Astrocyte (in vitro differentiated cells and primary cell): Measurements from ENCODE around the gene YPEL1. TPM values are rescaled to one million over a fixed set of nuclear protein-coding genes. Genes with fewer than 3 reads are reported as not detected.

Source experiments
- DNase-seq: peaks from one replicate; pipeline ENCODE4 v3.0.0-alpha.2; 2010; ENCODE audit warnings: low read depth
- FAIRE-seq: peaks from 2 replicates; lab custom pipeline; 2011; peaks lifted over from hg19 to GRCh38; lab: Jason Lieb, UNC
- H2AFZ ChIP-seq: 2 replicates; pipeline ENCODE4 v1.6.0; 2012; ENCODE audit warnings: low read depth, low read length, inconsistent platforms
- H3K27ac ChIP-seq: 2 replicates; pipeline ENCODE4 v1.5.1; 2011; ENCODE audit warnings: low read depth, low read length, inconsistent platforms
- H3K27me3 ChIP-seq: 2 replicates; pipeline ENCODE4 v1.6.0; 2011; ENCODE audit warnings: low read length, inconsistent platforms; ENCODE audit not compliant: insufficient read depth
- H3K36me3 ChIP-seq: 2 replicates; pipeline ENCODE4 v1.5.1; 2011; ENCODE audit warnings: low read length, inconsistent platforms; ENCODE audit not compliant: insufficient read depth
- H3K4me1 ChIP-seq: 2 replicates; pipeline ENCODE4 v1.5.1; 2011; ENCODE audit warnings: low read length, inconsistent platforms; ENCODE audit not compliant: insufficient read depth
- H3K4me2 ChIP-seq: 2 replicates; pipeline ENCODE4 v1.6.0; 2012; ENCODE audit warnings: low read length, inconsistent platforms
- H3K4me3 ChIP-seq: 2 replicates; pipeline ENCODE4 v1.5.1; 2011; ENCODE audit warnings: low read depth, mild to moderate bottlenecking, low read length, inconsistent platforms; ENCODE audit not compliant: insufficient read depth
- H3K79me2 ChIP-seq: 2 replicates; pipeline ENCODE4 v1.6.0; 2012; ENCODE audit warnings: mild to moderate bottlenecking, low read length, inconsistent platforms; ENCODE audit not compliant: insufficient read depth
- H3K9ac ChIP-seq: 2 replicates; pipeline ENCODE4 v1.6.0; 2012; ENCODE audit warnings: mild to moderate bottlenecking, low read length, inconsistent platforms
- H3K9me3 ChIP-seq: 2 replicates; pipeline ENCODE4 v1.5.1; 2012; ENCODE audit warnings: low read depth, mild to moderate bottlenecking, low read length, inconsistent platforms; ENCODE audit not compliant: insufficient read depth
- H4K20me1 ChIP-seq: 2 replicates; pipeline ENCODE4 v1.6.0; 2012; ENCODE audit warnings: low read length, inconsistent platforms; ENCODE audit not compliant: insufficient read depth
- H3K27ac Mint-ChIP-seq: one replicate; pipeline ENCODE4 v1.8.0; 2021; ENCODE audit warnings: mild to moderate bottlenecking, mixed read lengths; ENCODE audit not compliant: unreplicated experiment
- H3K27me3 Mint-ChIP-seq: one replicate; pipeline ENCODE4 v1.8.0; 2021; ENCODE audit warnings: low read depth, mixed read lengths; ENCODE audit not compliant: unreplicated experiment
- H3K36me3 Mint-ChIP-seq: one replicate; pipeline ENCODE4 v1.8.0; 2021; ENCODE audit warnings: low read depth, mixed read lengths; ENCODE audit not compliant: unreplicated experiment
- H3K4me1 Mint-ChIP-seq: one replicate; pipeline ENCODE4 v1.8.0; 2021; ENCODE audit warnings: low read depth, mixed read lengths; ENCODE audit not compliant: unreplicated experiment
- H3K4me3 Mint-ChIP-seq: one replicate; pipeline ENCODE4 v1.8.0; 2021; ENCODE audit warnings: mild to moderate bottlenecking, moderate library complexity, mixed read lengths; ENCODE audit not compliant: unreplicated experiment
- H3K9me3 Mint-ChIP-seq: one replicate; pipeline ENCODE4 v1.8.0; 2021; ENCODE audit warnings: mild to moderate bottlenecking, mixed read lengths; ENCODE audit not compliant: unreplicated experiment
- EZH2 ChIP-seq: IDR thresholded peaks from 2 replicates; pipeline ENCODE4 v1.6.1; 2012; ENCODE audit warnings: mild to moderate bottlenecking, low read length, inconsistent platforms; ENCODE audit not compliant: insufficient read depth
- total RNA-seq: library from RNA; stranded (reverse); gene quantifications from 2 replicates; pipeline ENCODE4 v1.2.1, GENCODE V29; 2021
- TF ChIP-seq, protein P1 (sequence below): IDR thresholded peaks from 2 replicates; pipeline ENCODE4 v1.5.1; 2011; ENCODE audit warnings: low read depth, mild to moderate bottlenecking, inconsistent platforms, low read length, moderate library complexity; ENCODE audit not compliant: insufficient read depth

Gene YPEL1
- total RNA-seq, 1 donor from 2014 or later = 0.86 TPM

DNA sequence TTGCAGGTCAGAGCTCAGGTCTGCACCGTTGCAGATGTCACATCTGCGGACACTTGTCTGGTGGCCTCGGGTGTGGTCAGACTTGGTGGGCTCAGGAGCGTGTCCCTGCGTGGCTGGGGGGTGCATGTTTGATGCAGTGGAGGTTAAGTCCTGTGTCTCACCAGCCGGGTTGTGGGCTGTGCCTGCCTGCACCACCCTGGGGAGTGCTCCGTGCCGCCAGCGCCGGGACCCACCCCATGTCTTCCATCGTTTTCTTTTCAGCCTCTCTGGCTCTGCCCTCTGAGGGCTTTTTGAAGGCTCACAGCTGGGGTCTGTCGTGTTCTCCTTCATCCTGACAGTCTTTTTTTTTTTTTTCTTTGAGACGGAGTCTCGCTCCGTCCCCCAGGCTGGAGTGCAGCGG lies 43.8 kb downstream of the YPEL1 start:
- Mint-ChIP-seq H3K36me3 (peaks cover 11% of the 10 kb centered on the region), H3K27me3 (no peaks in the 10 kb centered on the region), H3K4me1 (peaks cover 3% of the 10 kb centered on the region), H3K27ac (no peak overlapping the region), H3K9me3 (no peaks in the 10 kb centered on the region), H3K4me3 (no peak overlapping the region)
- Histone ChIP-seq H3K27ac (no peak overlapping the region), H3K4me3 (no peak overlapping the region), H2AFZ (no peak overlapping the region), H3K79me2 (no peaks in the 10 kb centered on the region), H3K9me3 (no peaks in the 10 kb centered on the region), H3K4me1 (no peaks in the 10 kb centered on the region), H3K4me2 (no peak overlapping the region), H3K36me3 (peaks cover 9% of the 10 kb centered on the region), H3K9ac (no peak overlapping the region), H3K27me3 (no peaks in the 10 kb centered on the region), H4K20me1 (peaks cover 8% of the 10 kb centered on the region)
- FAIRE-seq = no peak
- DNase-seq = no peak
- TF ChIP-seq EZH2 = no peak
- TF ChIP-seq, protein P1, sequence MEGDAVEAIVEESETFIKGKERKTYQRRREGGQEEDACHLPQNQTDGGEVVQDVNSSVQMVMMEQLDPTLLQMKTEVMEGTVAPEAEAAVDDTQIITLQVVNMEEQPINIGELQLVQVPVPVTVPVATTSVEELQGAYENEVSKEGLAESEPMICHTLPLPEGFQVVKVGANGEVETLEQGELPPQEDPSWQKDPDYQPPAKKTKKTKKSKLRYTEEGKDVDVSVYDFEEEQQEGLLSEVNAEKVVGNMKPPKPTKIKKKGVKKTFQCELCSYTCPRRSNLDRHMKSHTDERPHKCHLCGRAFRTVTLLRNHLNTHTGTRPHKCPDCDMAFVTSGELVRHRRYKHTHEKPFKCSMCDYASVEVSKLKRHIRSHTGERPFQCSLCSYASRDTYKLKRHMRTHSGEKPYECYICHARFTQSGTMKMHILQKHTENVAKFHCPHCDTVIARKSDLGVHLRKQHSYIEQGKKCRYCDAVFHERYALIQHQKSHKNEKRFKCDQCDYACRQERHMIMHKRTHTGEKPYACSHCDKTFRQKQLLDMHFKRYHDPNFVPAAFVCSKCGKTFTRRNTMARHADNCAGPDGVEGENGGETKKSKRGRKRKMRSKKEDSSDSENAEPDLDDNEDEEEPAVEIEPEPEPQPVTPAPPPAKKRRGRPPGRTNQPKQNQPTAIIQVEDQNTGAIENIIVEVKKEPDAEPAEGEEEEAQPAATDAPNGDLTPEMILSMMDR = no peak

DNA sequence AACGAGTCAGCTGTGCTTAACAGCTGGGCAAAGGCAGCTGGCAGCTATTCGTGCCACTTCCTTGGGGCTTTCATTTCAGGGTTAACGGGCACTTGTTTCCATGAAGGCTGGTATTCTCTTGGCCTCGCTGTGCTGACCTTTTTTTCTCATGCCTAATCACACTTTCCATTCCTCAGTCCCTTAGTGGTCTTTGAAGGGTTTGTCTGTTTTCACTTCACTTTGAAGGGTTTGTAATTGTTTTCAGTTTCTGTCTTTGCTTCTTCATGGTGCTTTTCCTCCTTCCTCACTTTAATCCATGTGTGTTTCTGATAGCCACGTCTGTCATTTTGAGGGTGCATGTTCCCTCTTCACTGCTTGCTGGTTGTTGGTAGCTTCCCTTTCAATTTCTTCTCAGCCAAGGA lies 45.2 kb downstream of the YPEL1 start:
- DNase-seq (no peak), FAIRE-seq (no peak)
- H3K9ac ChIP-seq = no peak overlapping the region
- H2AFZ ChIP-seq = no peak overlapping the region
- Mint-ChIP-seq H3K36me3 (peaks cover 7% of the 10 kb centered on the region), H3K4me1 (peaks cover 3% of the 10 kb centered on the region), H3K4me3 (no peak overlapping the region), H3K27ac (no peak overlapping the region), H3K27me3 (no peaks in the 10 kb centered on the region), H3K9me3 (no peaks in the 10 kb centered on the region)
- no peak overlapping the region for H3K27ac ChIP-seq
- H3K9me3 ChIP-seq = no peaks in the 10 kb centered on the region
- no peaks in the 10 kb centered on the region for H3K27me3 ChIP-seq
- peaks cover 4% of the 10 kb centered on the region for H3K36me3 ChIP-seq
- H3K79me2 ChIP-seq = no peaks in the 10 kb centered on the region
- TF ChIP-seq, protein P1 = no peak
- no peak for TF ChIP-seq EZH2
- no peaks in the 10 kb centered on the region for H3K4me1 ChIP-seq
- no peak overlapping the region for H3K4me2 ChIP-seq
- H3K4me3 ChIP-seq = no peak overlapping the region
- H4K20me1 ChIP-seq = peaks cover 8% of the 10 kb centered on the region

DNA sequence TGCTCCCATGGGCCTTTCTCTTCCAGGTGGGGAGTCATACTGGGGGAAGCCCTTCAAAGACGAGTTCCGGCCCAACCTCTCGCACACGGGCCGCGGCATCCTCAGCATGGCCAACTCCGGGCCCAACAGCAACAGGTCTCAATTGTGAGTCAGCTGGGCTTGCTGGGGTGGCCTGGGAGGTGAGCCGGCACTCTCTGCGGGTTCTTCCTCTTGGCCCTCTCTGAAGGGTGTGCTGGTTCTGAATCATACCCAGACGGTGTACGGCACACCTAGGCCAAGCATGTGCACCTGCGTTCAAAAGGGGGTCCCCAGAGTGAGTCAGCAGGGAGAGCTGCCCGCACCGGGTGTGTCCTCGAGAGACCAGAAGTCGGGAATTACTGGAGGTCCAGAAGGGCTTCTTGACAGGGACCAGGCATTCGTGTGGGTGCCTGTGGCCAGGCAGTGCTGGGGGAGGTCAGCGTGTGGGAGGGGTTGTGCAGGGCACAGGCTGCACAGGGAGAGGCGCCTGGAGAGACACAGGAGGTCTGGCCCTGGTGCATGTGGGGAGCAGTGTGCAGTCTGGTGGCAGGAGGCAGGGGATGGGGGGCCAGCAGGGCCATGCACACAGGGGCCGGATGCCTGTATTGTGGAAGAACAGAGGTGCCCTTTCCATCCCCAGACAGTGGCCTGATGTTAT lies 46.8 kb downstream of the YPEL1 start:
- Histone ChIP-seq H4K20me1 (peaks cover 8% of the 10 kb centered on the region), H3K27me3 (no peaks in the 10 kb centered on the region), H3K9ac (no peak overlapping the region), H2AFZ (no peak overlapping the region), H3K4me3 (no peak overlapping the region), H3K36me3 (peaks cover 4% of the 10 kb centered on the region), H3K4me1 (no peaks in the 10 kb centered on the region), H3K79me2 (no peaks in the 10 kb centered on the region), H3K9me3 (no peaks in the 10 kb centered on the region), H3K27ac (no peak overlapping the region), H3K4me2 (no peak overlapping the region)
- no peaks in the 10 kb centered on the region for H3K27me3 Mint-ChIP-seq
- FAIRE-seq (no peak), DNase-seq (no peak)
- peaks cover 5% of the 10 kb centered on the region for H3K36me3 Mint-ChIP-seq
- no peaks in the 10 kb centered on the region for H3K9me3 Mint-ChIP-seq
- peaks cover 3% of the 10 kb centered on the region for H3K4me1 Mint-ChIP-seq
- no peak overlapping the region for H3K27ac Mint-ChIP-seq
- no peak for TF ChIP-seq EZH2
- TF ChIP-seq, protein P1 = no peak
- H3K4me3 Mint-ChIP-seq = no peak overlapping the region
